Amygdala (tissue), 56 donors: ENCODE measurements around the gene DHRS13.
A peak's percentile ranks its signal among the peaks of the same experiment; 100 is the strongest.

Experiments used
- DNase-seq, 56 donors: peaks; one replicate each; lab custom pipeline; 2025; lab: John Stamatoyannopoulos, UW

Gene DHRS13, protein sequence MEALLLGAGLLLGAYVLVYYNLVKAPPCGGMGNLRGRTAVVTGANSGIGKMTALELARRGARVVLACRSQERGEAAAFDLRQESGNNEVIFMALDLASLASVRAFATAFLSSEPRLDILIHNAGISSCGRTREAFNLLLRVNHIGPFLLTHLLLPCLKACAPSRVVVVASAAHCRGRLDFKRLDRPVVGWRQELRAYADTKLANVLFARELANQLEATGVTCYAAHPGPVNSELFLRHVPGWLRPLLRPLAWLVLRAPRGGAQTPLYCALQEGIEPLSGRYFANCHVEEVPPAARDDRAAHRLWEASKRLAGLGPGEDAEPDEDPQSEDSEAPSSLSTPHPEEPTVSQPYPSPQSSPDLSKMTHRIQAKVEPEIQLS

DNA sequence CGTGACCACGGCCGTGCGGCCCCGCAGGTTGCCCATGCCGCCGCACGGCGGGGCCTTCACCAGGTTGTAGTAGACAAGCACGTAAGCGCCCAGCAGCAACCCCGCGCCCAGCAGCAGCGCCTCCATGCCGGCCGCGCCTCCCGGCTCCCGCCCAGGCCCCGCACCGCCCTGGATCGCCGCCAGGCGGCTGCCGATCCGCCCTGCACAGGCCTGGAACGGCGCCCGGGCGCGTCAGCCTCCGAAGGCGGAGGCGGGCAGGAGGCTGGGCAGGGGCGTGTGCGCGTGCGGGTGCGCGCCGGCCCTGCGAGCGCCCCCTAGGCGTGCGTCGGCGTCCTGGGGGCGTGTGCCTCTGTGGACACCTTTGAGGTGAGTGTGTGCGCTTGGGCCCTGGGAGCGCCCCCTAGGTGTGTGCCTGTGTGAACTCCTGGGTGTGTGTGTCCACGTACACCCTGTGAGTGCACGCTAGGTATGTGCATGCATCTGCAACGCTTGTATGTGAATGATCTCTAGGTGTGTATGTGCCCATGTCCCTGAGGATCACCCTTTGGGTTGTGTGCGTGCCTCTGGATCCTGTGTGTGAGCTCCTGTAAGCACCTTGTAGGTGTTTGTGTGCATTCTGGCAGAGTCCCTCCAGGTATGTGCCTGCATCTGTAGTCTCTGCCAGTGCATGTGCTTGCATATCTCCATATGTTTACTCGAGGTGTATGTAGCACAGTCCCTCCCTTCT is at the start of gene DHRS13:
DHRS13 (minus strand) TSS at position 261 of the 727 bp plus-strand sequence; CDS start at position 126, 135 bp downstream.
- peak in 50 of 56 donors; percentile 28 to 90 (median 67) for DNase-seq

DNA sequence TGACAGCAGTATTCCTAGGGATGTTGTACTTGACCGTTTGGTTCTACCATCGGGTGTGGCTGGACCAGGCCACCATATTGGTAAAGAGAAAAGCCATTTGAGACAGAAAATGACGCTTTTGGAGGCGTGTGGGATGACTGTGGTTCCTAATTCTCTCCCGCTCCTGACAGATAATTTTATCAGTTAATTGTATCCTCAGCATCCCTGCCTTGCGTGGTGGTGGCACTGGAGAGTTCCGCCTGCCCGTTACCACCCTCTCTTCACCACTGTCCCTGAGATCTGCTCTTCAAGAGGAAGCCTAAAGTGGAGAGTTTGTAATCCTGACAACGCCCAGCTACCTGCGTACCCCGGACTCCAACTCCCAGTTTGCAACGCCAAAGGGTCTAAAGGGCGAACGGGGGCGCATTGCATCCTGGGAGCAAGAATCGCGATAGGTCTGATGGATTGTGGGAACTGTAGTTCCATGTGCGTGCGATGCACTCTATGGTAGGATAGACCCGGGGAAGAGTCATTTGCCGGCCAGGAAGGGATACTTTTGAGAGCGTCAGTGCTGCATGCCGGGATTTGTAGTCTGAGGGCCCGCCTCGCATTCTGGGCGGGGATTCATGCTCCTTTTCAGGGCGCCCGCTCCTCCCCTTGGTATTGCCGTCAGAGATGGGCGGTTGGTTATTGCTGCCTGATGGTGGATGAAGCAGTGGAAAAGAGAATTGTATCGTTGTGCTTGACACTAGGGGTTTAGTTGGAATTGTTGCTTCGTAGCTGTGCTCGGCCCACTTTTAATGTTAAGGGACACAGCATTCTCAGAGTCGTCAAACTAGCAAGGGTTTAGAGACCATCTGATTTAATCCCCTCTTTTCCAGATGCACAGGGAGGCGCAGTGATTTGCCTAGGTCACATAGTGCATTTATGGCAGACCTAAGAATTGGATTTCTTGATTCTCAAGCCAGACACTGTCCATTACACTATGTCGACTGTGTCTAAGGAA is 49.4 kb upstream of the DHRS13 start:
- peak; percentile 73 to 100 (median 98) for DNase-seq

- DNase-seq, result peak; percentile 95 to 100 (median 99)
These were observed 48.6 kb upstream of the DHRS13 start, which contains the start of gene PHF12 for GRCh38 chr17:28951428-28951990. PHF12 (minus strand) TSS chr17:28951518; CDS start chr17:28950960, 558 bp downstream.

- peak in 1 of 56 donors; percentile 46 for DNase-seq
These were observed 48.0 kb upstream of the DHRS13 start for GRCh38 chr17:28950752-28951427.

DNA sequence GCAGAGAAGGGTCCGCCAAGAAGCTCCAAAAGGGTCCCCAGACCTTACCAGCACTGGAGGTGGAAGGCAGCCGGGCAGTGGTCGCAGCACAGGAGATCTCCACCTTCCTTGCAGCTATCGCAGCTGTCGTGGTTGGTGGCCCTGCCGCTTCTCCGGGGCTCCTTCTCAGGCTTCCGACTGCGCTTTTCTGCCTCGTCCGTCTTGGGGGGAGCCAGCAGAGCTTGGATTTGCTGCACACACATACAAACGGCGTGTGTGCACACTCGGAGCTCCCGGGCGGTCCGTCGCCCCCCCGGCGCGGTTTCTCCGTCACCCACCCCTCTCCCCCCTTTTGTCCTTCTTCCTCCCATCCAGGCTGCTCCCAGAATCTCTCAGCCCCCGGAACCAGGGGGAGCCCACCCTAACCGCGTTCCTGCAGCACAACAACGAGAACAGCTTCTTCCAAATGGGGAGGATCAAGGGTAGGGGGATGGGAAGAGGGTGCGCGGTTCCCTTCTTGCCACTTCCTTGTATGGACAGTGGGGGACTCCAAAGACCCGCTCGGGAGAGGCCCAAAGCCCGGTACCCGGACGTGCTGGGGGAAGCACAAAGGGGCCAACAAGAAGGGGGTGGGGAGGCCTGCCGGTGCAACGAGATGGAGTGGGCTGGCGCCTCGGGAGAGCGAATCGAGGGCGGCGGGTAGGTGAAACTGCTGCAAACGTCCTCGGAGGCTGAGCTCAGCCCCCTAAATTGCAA is 47.3 kb upstream of the DHRS13 start:
- peak in 35 of 56 donors; percentile 22 to 72 (median 56) for DNase-seq

- peak in 40 of 56 donors; percentile 27 to 76 (median 54) for DNase-seq
These were observed 46.5 kb upstream of the DHRS13 start for GRCh38 chr17:28949185-28950016.

DNA sequence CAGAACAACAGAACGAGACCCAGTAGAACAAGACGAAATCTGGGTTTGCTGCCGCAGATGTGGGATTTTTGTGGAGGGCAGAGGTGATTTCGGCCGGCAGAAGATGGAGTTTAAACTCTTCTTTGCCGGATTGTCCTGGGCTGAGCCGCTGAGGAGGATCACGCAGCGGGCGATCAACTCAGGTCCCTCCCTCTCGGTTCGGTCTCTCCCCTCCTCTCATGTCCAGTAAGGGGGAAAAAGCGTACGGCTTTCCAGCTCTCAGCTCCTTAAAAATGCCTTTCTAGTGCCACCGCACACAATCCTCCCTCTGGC is 46.0 kb upstream of the DHRS13 start:
- peak in 5 of 56 donors; percentile 55 to 68 (median 63) for DNase-seq

- DNase-seq, result no peak
These were observed 45.5 kb upstream of the DHRS13 start for GRCh38 chr17:28948342-28948741.

DNA sequence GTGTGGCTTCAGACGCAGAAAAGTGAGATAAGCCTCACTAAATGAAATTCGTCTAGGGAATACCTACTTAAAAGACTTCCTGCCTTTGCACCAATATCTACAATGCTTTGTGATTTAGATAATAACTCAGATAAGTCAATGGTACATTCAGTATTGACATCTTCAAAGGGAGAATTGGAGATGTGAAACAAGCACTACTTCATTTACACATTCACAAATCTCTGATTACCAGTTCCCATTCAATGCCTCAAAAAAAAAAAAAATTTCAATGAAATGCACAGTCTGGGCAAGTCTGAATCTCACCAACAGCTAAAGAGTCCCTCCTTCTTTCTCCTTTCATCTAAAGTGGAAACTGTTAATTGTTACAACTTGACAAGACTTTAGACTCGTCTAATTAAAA is 44.8 kb upstream of the DHRS13 start:
- no peak for DNase-seq

DNA sequence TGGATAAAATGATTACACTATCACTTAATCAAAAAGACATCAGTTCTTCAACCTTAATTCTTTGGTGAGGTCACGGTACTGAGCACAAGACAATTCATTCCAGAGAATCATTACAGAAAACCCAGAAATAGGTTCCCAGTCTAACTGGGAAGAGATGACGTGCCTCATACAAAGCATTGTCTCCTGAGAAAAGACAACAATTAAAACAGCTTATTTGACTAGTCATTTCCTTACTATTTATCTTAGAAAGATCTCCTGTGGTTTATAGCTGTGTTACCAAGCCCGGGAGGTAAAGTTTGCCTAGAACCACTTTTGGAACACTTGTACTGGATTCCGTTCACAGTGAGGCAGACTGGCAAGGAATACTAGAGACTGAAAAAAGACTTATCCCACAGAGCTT is 43.4 kb upstream of the DHRS13 start:
- DNase-seq, result no peak

DNA sequence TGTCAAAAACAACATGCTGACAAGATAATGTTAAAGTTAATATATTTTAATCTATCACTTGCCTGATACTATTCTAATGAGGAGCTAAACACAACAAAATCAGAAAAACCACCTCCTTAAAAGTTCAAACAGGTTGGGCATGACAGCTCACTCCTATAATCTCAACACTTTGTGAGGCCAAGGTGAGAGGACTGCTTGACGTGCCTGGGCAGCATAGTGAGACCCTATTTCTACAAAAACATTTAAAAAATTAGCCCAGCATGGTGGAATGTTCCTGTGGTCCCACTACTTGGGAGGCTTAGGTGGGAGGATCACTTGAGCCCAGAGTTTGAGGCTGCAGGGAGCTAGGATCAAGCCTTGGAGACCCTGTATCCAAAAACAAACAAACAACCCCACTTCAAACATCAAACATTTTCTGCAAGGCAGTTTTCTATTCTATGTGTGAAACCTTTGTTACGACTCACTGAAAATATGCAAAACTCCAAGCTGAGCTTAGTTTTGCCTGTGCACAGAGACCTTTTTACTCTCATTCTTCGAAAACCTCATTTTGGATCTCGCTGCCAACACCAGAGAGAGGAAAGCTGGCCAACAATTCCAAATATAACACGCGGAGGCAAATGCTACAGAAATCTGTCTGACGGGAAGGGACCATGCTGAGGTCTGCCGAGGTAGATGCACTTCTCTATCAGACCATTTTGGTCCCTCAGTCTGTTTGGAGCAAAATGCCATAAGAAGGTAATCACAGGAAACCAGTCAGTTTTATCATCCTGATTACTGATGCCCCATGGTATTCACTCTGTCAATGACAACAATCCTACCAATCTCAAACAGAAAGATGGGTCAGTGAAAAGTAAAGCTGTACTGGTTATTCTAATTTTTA is 42.2 kb upstream of the DHRS13 start:
- peak in 4 of 56 donors; percentile 9 to 27 (median 19) for DNase-seq

- DNase-seq, result no peak
These were observed 41.5 kb upstream of the DHRS13 start for GRCh38 chr17:28944343-28944742.

GRCh38 chr17:28942925-28943324 is 40.0 kb upstream of the DHRS13 start:
- DNase-seq, result no peak

GRCh38 chr17:28941251-28941650 is 38.4 kb upstream of the DHRS13 start:
- no peak for DNase-seq

DNA sequence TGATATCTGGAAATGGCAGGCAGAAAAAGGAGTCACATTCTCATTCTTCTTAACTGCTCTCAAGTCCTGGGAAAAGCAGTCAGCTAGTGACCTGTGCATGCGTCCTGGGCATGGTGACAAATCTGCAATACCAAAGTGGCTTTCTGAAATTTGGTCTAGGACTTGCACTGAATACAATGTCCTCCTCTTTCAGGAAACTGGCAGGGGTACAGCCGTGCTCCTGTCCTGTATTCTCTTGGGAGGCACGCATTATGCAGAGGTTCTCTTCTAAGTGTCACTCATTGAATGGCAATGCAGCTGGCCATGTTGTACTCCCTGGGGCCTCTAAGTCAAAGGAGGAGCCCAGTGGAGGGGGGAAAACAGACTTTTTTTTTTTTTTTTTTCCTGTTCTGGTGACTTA is 37.8 kb upstream of the DHRS13 start:
- peak in 8 of 56 donors; percentile 17 to 40 (median 24) for DNase-seq

- no peak for DNase-seq
These were observed 37.3 kb upstream of the DHRS13 start for GRCh38 chr17:28940142-28940541.

DNA sequence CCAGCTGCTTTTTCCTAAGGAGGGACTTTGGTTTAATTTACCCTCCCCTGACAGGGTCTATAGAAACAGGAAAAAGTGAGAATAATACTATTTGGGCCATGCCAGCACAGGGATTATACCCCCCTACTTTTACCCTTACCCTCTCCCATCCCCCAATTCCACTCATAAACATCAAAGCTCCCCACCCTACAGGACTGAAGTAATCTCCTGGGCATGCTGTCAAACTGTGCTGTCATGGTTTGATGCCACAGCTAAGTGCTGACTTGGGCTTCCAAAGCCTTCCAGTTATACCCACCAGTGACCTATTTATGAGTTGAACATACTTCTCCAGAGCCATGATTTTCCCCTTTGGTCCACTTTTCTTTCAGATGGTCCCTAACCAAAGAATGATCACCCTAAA is 35.7 kb upstream of the DHRS13 start:
- DNase-seq, result peak in 16 of 56 donors; percentile 13 to 52 (median 30)
